ENCODE data around the gene ENTPD5. TPM values are rescaled to one million over a fixed set of nuclear protein-coding genes. Genes with fewer than 3 reads are reported as not detected.

The ENTPD5 gene, protein sequence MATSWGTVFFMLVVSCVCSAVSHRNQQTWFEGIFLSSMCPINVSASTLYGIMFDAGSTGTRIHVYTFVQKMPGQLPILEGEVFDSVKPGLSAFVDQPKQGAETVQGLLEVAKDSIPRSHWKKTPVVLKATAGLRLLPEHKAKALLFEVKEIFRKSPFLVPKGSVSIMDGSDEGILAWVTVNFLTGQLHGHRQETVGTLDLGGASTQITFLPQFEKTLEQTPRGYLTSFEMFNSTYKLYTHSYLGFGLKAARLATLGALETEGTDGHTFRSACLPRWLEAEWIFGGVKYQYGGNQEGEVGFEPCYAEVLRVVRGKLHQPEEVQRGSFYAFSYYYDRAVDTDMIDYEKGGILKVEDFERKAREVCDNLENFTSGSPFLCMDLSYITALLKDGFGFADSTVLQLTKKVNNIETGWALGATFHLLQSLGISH
- total RNA-seq (ENCODE audit: low replicate concordance) = 22.2 and 25.8 TPM in 2 replicates
- long read RNA-seq, full-length matches to known transcripts = 5 of 43 reads
- long read RNA-seq, partial matches to known transcripts = 1 of 43 reads
- long read RNA-seq, other reads (novel, unspliced or antisense) = 37 of 43 reads

DNA sequence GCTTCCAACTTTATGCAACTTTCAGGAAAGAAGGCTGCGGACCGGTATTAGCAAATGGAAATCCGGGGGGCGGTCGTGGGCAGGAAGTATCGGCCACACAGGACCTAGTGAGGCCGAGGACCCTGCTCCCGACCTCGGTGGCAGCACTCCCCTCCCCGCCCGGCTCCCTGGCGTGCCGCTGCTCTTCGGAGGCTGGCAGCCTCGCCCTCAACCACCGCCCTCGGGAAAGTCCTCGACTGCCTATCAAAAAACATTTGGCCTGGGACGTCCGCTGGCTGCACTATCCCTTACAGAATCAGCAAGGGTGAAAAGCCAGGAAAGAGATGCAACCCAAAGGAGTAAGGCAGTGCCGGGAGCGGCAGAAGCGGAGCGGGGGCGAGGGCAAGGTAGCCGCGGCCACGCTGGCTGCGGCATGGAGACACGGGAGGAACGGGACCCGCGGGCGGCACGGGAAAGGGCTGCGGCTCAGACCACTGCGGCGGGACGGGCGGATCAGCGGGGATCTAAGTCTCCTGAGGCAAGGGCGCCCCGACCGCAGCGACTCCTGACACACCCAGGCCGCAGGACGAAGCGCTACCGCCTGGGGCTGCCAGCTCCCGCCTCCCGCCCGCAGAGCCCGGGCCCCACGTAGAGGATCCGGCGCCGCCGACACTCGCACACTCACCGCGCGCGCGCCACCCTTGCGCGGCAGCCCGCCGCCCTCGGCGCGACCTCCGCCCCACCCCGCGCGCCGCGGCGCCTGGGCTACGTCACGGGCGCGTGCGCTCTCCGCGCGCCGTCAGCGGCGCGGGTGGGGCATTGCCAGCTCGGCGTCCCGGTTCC is at the start of gene ENTPD5, which contains the start of gene BBOF1:
Gene ENTPD5, minus strand, starts transcription at position 703 of the 822 bp plus-strand sequence. CDS start 31,186 bp downstream, outside the sequence.
Gene BBOF1, plus strand, starts transcription at position 764 of the 822 bp plus-strand sequence. CDS start 130 bp downstream, outside the sequence.
- H3K27me3 Mint-ChIP-seq = no peaks in the 10 kb centered on the region
- H3K4me1 Mint-ChIP-seq (ENCODE audit: unreplicated experiment) = no peaks in the 10 kb centered on the region
- peak within 1 kb of the TSS; percentile 99 for H3K27ac Mint-ChIP-seq
- peak within 1 kb of the TSS; percentile 95 for H3K4me3 Mint-ChIP-seq
- H3K9me3 Mint-ChIP-seq = no peaks in the 10 kb centered on the region
- peak; percentile 89 for DNase-seq (ENCODE audit: extremely low spot score, unreplicated experiment)
- no peaks in the 10 kb centered on the region for H3K36me3 Mint-ChIP-seq
- TF ChIP-seq, protein P1, sequence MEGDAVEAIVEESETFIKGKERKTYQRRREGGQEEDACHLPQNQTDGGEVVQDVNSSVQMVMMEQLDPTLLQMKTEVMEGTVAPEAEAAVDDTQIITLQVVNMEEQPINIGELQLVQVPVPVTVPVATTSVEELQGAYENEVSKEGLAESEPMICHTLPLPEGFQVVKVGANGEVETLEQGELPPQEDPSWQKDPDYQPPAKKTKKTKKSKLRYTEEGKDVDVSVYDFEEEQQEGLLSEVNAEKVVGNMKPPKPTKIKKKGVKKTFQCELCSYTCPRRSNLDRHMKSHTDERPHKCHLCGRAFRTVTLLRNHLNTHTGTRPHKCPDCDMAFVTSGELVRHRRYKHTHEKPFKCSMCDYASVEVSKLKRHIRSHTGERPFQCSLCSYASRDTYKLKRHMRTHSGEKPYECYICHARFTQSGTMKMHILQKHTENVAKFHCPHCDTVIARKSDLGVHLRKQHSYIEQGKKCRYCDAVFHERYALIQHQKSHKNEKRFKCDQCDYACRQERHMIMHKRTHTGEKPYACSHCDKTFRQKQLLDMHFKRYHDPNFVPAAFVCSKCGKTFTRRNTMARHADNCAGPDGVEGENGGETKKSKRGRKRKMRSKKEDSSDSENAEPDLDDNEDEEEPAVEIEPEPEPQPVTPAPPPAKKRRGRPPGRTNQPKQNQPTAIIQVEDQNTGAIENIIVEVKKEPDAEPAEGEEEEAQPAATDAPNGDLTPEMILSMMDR (conservative IDR thresholded peaks at IDR 0.05) = peak; percentile 15

DNA sequence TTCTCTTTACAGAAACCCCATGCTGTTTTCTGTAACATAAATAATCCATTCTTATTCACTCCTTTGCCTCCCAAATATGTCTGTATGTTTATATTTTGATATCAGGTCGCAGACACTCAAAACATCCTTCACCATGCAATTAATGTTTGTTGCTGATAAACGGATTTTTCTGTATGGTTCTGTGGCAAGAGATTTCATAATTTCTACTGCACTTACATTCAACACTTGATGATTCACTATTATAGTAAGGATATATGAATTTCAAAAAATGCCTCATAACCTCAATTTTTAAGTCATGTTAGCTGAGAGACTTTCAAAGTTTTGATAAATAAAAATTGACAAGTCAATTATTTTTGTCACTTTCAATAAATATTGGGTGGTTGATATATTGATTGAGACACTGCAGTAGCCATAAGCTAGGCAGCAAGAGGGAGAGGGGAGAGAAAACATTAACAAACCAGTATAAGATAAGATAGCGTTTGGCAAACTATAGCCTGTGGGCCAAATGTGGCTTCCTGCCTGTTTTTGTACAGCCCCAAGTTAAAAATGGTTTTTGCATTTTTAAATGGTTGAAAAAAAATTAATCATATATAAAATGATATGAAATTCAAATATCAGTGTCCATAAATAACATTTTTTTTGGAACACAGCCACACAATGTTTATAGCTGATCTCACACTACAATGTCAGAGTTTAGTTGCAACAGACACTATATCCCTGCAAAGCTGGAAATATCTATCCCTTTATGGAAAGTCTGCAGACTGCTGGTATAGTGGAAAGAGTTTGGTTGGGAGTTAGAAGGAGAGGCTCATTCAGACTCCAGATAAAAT is 46.9 kb upstream of the ENTPD5 start:
- H3K9me3 Mint-ChIP-seq = no peaks in the 10 kb centered on the region
- peaks cover 15% of the 10 kb centered on the region for H3K36me3 Mint-ChIP-seq
- no peak for DNase-seq (ENCODE audit: extremely low spot score, unreplicated experiment)
- TF ChIP-seq, protein P1 (conservative IDR thresholded peaks at IDR 0.05) = no peak
- no peak overlapping the region for H3K4me3 Mint-ChIP-seq
- no peak overlapping the region for H3K27ac Mint-ChIP-seq
- no peaks in the 10 kb centered on the region for H3K27me3 Mint-ChIP-seq
- H3K4me1 Mint-ChIP-seq (ENCODE audit: unreplicated experiment) = no peaks in the 10 kb centered on the region

DNA sequence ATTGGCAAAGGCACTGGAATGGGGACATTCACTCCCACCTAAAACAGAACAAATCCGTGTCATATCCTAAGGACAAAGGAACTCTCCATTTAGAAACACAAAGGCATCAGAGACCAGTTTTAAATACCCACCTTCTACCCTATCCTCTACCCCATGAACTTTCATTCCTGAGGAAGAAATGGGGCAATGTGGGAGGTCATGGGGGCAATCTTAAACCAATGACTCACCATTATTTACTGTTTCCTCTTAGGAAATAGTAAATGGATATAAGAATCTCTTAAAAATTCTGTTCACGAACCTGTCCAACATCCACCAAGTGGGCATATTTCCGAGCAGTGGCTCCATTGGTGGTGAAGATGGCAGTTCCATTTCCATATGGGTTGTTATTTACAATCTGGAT is 45.8 kb upstream of the ENTPD5 start:
- Mint-ChIP-seq H3K27me3 (no peaks in the 10 kb centered on the region), H3K27ac (no peak overlapping the region), H3K36me3 (peaks cover 15% of the 10 kb centered on the region), H3K9me3 (no peaks in the 10 kb centered on the region), H3K4me1 (ENCODE audit: unreplicated experiment) (no peaks in the 10 kb centered on the region), H3K4me3 (no peak overlapping the region)
- TF ChIP-seq, protein P1 (conservative IDR thresholded peaks at IDR 0.05) = no peak
- DNase-seq (ENCODE audit: extremely low spot score, unreplicated experiment) = no peak

DNA sequence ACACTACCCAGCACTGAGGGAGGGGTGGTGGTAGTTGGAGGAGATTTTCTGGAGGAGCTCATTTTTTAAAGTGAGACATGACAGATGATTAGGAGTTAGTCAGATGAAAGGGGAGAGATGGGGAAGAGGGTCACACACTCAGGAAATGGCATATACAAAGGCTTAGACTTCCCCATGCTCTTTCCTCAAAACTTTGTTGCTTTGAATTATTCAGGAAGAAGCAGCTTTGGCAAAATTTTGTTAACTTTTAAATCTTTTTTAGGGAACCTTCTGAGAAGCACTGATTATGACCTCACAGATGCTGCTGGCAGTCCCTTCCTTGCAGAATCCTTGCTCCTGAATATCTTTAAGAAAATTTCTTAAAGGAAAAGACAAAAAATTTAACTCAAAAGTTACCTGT is 45.3 kb upstream of the ENTPD5 start:
- DNase-seq (ENCODE audit: extremely low spot score, unreplicated experiment) = no peak
- Mint-ChIP-seq H3K36me3 (peaks cover 15% of the 10 kb centered on the region), H3K4me3 (no peak overlapping the region), H3K9me3 (no peaks in the 10 kb centered on the region), H3K4me1 (ENCODE audit: unreplicated experiment) (no peaks in the 10 kb centered on the region), H3K27ac (no peak overlapping the region), H3K27me3 (no peaks in the 10 kb centered on the region)
- TF ChIP-seq, protein P1 (conservative IDR thresholded peaks at IDR 0.05) = no peak

DNA sequence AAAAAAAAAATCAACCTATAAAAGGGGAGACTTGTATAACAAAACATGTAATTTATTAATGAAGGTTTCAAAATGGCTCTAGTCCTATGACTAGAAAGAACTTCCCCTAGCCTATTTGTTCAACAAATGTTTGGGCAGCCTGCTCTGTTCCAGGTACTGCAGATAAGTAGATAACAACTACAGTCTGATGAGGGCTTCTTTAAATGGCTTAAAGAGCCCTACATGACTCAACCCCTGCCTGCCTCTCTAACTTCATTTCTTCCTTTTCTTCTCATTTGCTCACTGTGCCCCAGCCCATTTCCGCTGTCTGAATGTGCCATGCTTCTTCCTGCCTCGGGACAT is 43.7 kb upstream of the ENTPD5 start:
- Mint-ChIP-seq H3K4me1 (ENCODE audit: unreplicated experiment) (no peaks in the 10 kb centered on the region), H3K27ac (no peak overlapping the region), H3K9me3 (no peaks in the 10 kb centered on the region), H3K36me3 (peaks cover 15% of the 10 kb centered on the region), H3K27me3 (no peaks in the 10 kb centered on the region), H3K4me3 (no peak overlapping the region)
- TF ChIP-seq, protein P1 (conservative IDR thresholded peaks at IDR 0.05) = no peak
- no peak for DNase-seq (ENCODE audit: extremely low spot score, unreplicated experiment)

All from type B pancreatic cell (in vitro differentiated cells).